Duodenal mucosa (tissue), 2 donors: ENCODE measurements around the gene TNPO1.

Experiments
- H3K27ac ChIP-seq: one replicate; pipeline ENCODE4 v1.7.0; 2013; ENCODE audit warnings: low read depth, low read length
- H3K27me3 ChIP-seq, 2 donors: one replicate each; pipeline ENCODE4 v1.7.0; 2013; ENCODE audit warnings: low read length in 2 of 2, control low read depth in 1 of 2; ENCODE audit not compliant: insufficient read depth in 2 of 2, control insufficient read depth in 1 of 2
- H3K36me3 ChIP-seq, 2 donors: one replicate each; pipeline ENCODE4 v1.7.0; 2013; ENCODE audit warnings: low read length in 2 of 2, control low read depth in 1 of 2; ENCODE audit not compliant: insufficient read depth in 2 of 2, control insufficient read depth in 1 of 2
- H3K4me1 ChIP-seq, 2 donors: one replicate each; pipeline ENCODE4 v1.7.0; 2013; ENCODE audit warnings: low read length in 2 of 2, control low read depth in 1 of 2; ENCODE audit not compliant: insufficient read depth in 2 of 2, control insufficient read depth in 1 of 2
- H3K4me3 ChIP-seq, 2 donors: one replicate each; pipeline ENCODE4 v1.7.0; 2013; ENCODE audit warnings: low read length in 2 of 2, low read depth in 1 of 2
- H3K9ac ChIP-seq, 2 donors: one replicate each; pipeline ENCODE4 v1.7.0; 2013; ENCODE audit warnings: low read length in 2 of 2, low read depth in 1 of 2
- H3K9me3 ChIP-seq, 2 donors: one replicate each; pipeline ENCODE4 v1.7.0; 2013; ENCODE audit warnings: low read length in 2 of 2, control low read depth in 1 of 2; ENCODE audit not compliant: control insufficient read depth in 1 of 2

The TNPO1 gene

DNA sequence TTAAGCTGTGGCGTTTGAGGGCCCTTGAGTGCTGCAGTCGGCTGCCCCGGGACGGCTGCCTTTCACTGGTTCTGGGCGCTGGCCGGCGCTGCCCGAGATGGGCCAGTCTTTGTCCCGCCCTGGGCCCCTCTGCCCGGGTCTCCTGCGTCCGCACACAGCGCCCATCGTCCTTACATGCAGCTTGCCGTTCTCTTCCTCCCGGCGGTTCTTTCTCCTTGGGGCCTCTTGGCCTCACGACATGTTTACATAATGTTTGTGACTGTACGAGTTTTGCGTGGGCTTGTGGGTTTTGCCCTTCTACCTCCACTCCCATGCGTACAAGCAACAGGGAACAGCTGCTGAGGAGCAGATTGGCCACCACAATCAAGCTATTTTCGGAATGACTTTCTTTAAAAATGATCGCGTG lies 618 bp downstream of the TNPO1 start:
- H3K27me3 ChIP-seq: no peaks in the 10 kb centered on the region
- peaks cover 20% of the 10 kb centered on the region in 2 donors for H3K4me1 ChIP-seq
- peak overlapping the region; percentile 82 for H3K27ac ChIP-seq
- H3K9me3 ChIP-seq: no peaks in the 10 kb centered on the region
- no peaks in the 10 kb centered on the region for H3K36me3 ChIP-seq
- H3K4me3 ChIP-seq: peak overlapping the region; percentile 76 to 94
- peak overlapping the region; percentile 69 to 97 for H3K9ac ChIP-seq

DNA sequence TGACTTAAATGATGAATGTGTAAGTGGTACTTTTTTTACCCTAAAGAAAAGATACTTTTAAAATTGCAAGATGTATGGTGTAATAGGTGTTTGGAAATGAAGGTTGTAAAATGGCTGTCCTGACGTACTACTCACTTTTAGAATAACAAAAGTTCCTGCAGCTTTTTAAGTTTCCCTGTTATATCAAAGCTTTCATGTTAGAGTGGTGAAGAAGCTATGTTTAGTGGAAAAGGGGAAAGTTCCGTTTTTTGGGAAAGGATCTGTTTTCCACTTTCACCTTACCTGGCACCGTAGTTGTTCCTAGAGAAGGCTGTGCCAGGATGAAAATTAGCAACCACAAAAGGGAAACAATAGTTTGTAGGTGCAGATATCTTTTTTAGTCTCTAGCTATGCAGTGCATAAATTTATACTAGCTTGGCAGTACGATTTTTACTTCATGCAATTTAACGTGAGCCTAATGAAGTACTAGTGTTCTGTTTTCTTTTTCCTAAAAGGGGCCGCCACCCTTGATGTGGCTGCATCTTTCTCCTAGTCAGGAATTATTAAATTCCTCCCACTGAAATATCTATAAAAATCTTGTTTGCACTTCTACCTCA lies 1.3 kb downstream of the TNPO1 start:
- Histone ChIP-seq H3K9ac (peak overlapping the region; percentile 69 to 97), H3K4me3 (peak overlapping the region; percentile 76 to 94), H3K36me3 (no peaks in the 10 kb centered on the region), H3K9me3 (no peaks in the 10 kb centered on the region), H3K27ac (no peak overlapping the region), H3K27me3 (no peaks in the 10 kb centered on the region), H3K4me1 (peaks cover 20% of the 10 kb centered on the region in 2 donors)

- Histone ChIP-seq H3K27ac (no peak overlapping the region), H3K36me3 (no peaks in the 10 kb centered on the region), H3K4me1 (peaks cover 20% of the 10 kb centered on the region in 2 donors), H3K4me3 (no peak overlapping the region), H3K9ac (no peak overlapping the region), H3K9me3 (no peaks in the 10 kb centered on the region), H3K27me3 (no peaks in the 10 kb centered on the region)
Observed at GRCh38 chr5:72818866-72819534, 2.5 kb downstream of the TNPO1 start.

GRCh38 chr5:72821776-72822175 lies 5.3 kb downstream of the TNPO1 start:
- Histone ChIP-seq H3K36me3 (peaks cover 0 to 3% of the 10 kb centered on the region in 2 donors), H3K9me3 (no peaks in the 10 kb centered on the region), H3K27ac (no peak overlapping the region), H3K27me3 (no peaks in the 10 kb centered on the region), H3K4me1 (peaks cover 15 to 16% of the 10 kb centered on the region in 2 donors), H3K9ac (no peak overlapping the region), H3K4me3 (no peak overlapping the region)

GRCh38 chr5:72822944-72823343 lies 6.5 kb downstream of the TNPO1 start:
- Histone ChIP-seq H3K9me3 (no peaks in the 10 kb centered on the region), H3K27me3 (no peaks in the 10 kb centered on the region), H3K9ac (no peak overlapping the region), H3K4me3 (no peak overlapping the region), H3K4me1 (peaks cover 10 to 12% of the 10 kb centered on the region in 2 donors), H3K36me3 (peaks cover 0 to 3% of the 10 kb centered on the region in 2 donors), H3K27ac (no peak overlapping the region)

DNA sequence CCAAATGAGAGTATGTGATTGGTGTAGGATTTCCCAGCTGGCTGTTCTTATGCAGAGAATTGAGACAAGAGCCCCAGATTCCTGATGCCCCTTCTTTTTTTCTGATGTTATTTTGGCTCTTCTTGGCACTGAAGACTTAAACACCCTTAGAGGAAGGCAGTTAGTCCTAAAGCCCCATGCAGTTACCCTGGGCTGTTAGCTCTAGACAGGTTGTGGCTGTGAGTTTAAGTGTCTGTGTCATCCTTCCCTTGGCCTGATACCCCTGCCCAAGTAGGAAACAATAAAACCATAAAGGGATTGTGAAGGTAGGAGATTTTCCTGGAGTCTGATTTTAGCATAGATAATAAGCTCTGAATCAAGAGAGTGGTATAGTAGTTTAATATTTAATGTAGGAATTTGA lies 13.2 kb downstream of the TNPO1 start:
- H3K4me3 ChIP-seq: no peak overlapping the region
- peaks cover 0 to 3% of the 10 kb centered on the region in 2 donors for H3K36me3 ChIP-seq
- H3K4me1 ChIP-seq: no peaks in the 10 kb centered on the region

GRCh38 chr5:72830362-72830761 lies 13.9 kb downstream of the TNPO1 start:
- Histone ChIP-seq H3K9me3 (no peaks in the 10 kb centered on the region), H3K27ac (no peak overlapping the region), H3K9ac (no peak overlapping the region), H3K4me1 (no peaks in the 10 kb centered on the region), H3K4me3 (no peak overlapping the region), H3K27me3 (no peaks in the 10 kb centered on the region), H3K36me3 (peaks cover 0 to 3% of the 10 kb centered on the region in 2 donors)

More for the DNA sequence above, 13.2 kb downstream of the TNPO1 start:
- no peak overlapping the region for H3K9ac ChIP-seq
- no peaks in the 10 kb centered on the region for H3K27me3 ChIP-seq
- no peaks in the 10 kb centered on the region for H3K9me3 ChIP-seq
- no peak overlapping the region for H3K27ac ChIP-seq

DNA sequence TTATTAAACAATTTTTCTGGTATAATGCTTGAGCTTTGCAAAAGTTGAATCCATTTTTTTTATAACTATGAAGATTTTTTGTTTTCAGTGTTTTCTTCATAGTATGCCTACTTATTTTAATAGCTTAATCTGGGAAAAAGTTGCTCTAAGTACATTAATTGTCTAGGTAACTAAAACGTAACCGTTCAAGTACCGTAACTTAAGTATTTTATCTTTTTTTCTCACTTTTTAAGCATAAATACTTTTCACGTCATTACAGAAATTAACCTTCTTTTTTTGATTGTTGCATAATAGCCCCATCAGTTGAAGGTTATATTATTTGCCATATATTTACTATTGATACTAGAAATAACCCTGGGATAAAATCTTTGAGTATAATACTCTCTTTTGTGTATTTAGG lies 15.2 kb downstream of the TNPO1 start:
- no peaks in the 10 kb centered on the region for H3K9me3 ChIP-seq

GRCh38 chr5:72834924-72835323 lies 18.5 kb downstream of the TNPO1 start:
- Histone ChIP-seq H3K27me3 (no peaks in the 10 kb centered on the region), H3K36me3 (no peaks in the 10 kb centered on the region), H3K9ac (no peak overlapping the region), H3K27ac (no peak overlapping the region), H3K9me3 (no peaks in the 10 kb centered on the region), H3K4me1 (peaks cover 3 to 20% of the 10 kb centered on the region in 2 donors), H3K4me3 (no peak overlapping the region)

More for the DNA sequence above, 15.2 kb downstream of the TNPO1 start:
- Histone ChIP-seq H3K36me3 (no peaks in the 10 kb centered on the region), H3K27ac (no peak overlapping the region), H3K4me3 (no peak overlapping the region), H3K4me1 (peaks cover 0 to under 1% of the 10 kb centered on the region in 2 donors), H3K9ac (no peak overlapping the region), H3K27me3 (no peaks in the 10 kb centered on the region)

DNA sequence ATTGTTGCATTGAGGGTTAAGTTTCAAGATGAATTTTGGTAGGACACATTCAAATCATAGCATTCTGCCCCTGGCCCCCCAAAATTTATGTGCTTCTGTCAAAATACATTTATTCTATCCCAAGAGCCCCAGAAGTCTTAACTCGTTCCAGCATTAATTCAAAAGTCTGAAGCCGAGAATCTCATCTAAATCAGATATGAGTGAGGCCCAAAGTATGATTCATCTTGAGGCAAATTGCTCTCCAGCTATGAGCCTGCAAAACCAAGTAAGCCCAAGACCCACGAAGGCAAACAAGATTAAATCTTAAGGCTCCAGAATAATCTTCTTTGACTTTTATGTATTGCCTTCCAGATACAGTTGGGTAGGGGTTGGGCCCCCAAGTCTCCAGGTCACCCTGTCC lies 19.2 kb downstream of the TNPO1 start:
- Histone ChIP-seq H3K9me3 (no peaks in the 10 kb centered on the region), H3K4me1 (peaks cover 3 to 22% of the 10 kb centered on the region in 2 donors), H3K4me3 (no peak overlapping the region), H3K9ac (no peak overlapping the region), H3K36me3 (peaks cover 0 to 2% of the 10 kb centered on the region in 2 donors), H3K27ac (no peak overlapping the region), H3K27me3 (no peaks in the 10 kb centered on the region)
